Heart left ventricle (tissue), 16 donors: ENCODE data around the gene CPLANE2. TPM values are rescaled to one million over a fixed set of nuclear protein-coding genes. Genes with fewer than 3 reads are reported as not detected.
"Not testable (repeated sequence)": the region's sequence is repeated elsewhere in the genome, so short reads cannot be mapped to it uniquely, and the experiment has no call there.

Source experiments
- ATAC-seq, 4 donors: fragments of 200-7000 bp; cut with Tn5 transposase; one replicate each; pipeline ENCODE4 v1.9.1; 2020 to 2022; ENCODE audit warnings: moderate library complexity in 4 of 4, mild to moderate bottlenecking in 3 of 4, moderate number of reproducible peaks in 1 of 4
- DNase-seq, 5 donors: peaks; one replicate each; pipeline ENCODE4 v3.0.0-alpha.2; 2020
- H3K27ac ChIP-seq, 12 donors: fragments of 200-600 bp; sonication (generic) in 4 of 12; one replicate each; pipeline versions ENCODE4 v1.5.0 to v1.8.0; 2016 to 2022; ENCODE audit warnings: mild to moderate bottlenecking in 2 of 12
- H3K27me3 ChIP-seq, 9 donors: fragments of 200-600 bp; sonication (generic) in 2 of 9; one replicate each; pipeline versions ENCODE4 v1.5.1 to v1.8.0; 2016 to 2022; ENCODE audit warnings: mild to moderate bottlenecking in 3 of 9
- H3K36me3 ChIP-seq, 9 donors: fragments of 200-600 bp; sonication (generic) in 2 of 9; one replicate each; pipeline versions ENCODE4 v1.5.0 to v1.8.0; 2018 to 2022; ENCODE audit warnings: mild to moderate bottlenecking in 2 of 9
- H3K4me1 ChIP-seq, 12 donors: fragments of 200-600 bp; sonication (generic) in 4 of 12; one replicate each; pipeline versions ENCODE4 v1.5.0 to v1.8.0; 2016 to 2022; ENCODE audit warnings: mild to moderate bottlenecking in 3 of 12
- H3K4me3 ChIP-seq, 12 donors: fragments of 200-600 bp; sonication (generic) in 4 of 12; one replicate each; pipeline versions ENCODE4 v1.5.0 to v1.8.0; 2017 to 2022; ENCODE audit warnings: mild to moderate bottlenecking in 9 of 12, moderate library complexity in 4 of 12
- H3K9me3 ChIP-seq, 12 donors: fragments of 200-600 bp; sonication (generic) in 4 of 12; one replicate each; pipeline versions ENCODE4 v1.5.0 to v1.8.0; 2016 to 2022; ENCODE audit warnings: mild to moderate bottlenecking in 1 of 12
- POLR2A ChIP-seq, 2 donors: fragments of 450-650 bp; IDR thresholded peaks; one replicate each; pipeline ENCODE4 v1.6.1; 2017; ENCODE audit warnings: antibody characterized with exemption in 2 of 2, mild to moderate bottlenecking in 2 of 2, moderate library complexity in 2 of 2
- WGBS, 4 donors: extraction: QIAGEN DNeasy Blood & Tissue Kit in 2 of 4; methylation state at CpG; one replicate each; pipeline versions ENCODE4 v1.1.5 to v1.1.7; 2013 to 2018; 5-methylcytosine and 5-hydroxymethylcytosine counted together
- intact Hi-C, 10 donors: fragments of 100-400 bp; cut with DNase I; formaldehyde crosslinking; loops; one replicate each; pipeline versions ENCODE4 v1.11.1 to v1.14.2; 2022
- polyA plus RNA-seq, 2 donors: library from polyadenylated mRNA; stranded (reverse); fragments of 200-250 nt; gene quantifications; one replicate each; pipeline ENCODE4 v1.2.3, GENCODE V29; 2013
- total RNA-seq, 9 donors: library from RNA; depleted of rRNA in 2 of 9; stranded (reverse); fragments of >200 nt in 2 of 9; fragmentation: NEBNext Ultra II Directional in 3 of 9; extraction: Animal tissue kit (Norgen Biotek cat#: 25700) in 3 of 9; gene quantifications; one replicate each; pipeline versions ENCODE4 v1.1.0 to v1.2.4, GENCODE V29; 2016 to 2023
- TF ChIP-seq, protein P1 (sequence below), 12 donors: fragments of 200-600 bp; sonication (generic) in 4 of 12; IDR thresholded peaks; one replicate each; pipeline versions ENCODE4 v1.5.0 to v1.8.0; 2018 to 2022; ENCODE audit warnings: antibody characterized with exemption in 12 of 12, mild to moderate bottlenecking in 5 of 12
- donor health status: ischemic (EF 13 %, LVEDD 7.1; RV severe dilation, severe dysfunction).
- donor health status: healthy with polysubstance abuse.
- donor health status: DM: no; HTN: yes; CAD: no.
- donor health status: DM: no; HTN: no; CAD: no.
- donor health status: ischemic (EF 25% LVEDD 6.9; RV normal size, moderate dysfunction).
- donor health status: ischemic (EF 25% LVEDD 5.7; RV mildly dilated, moderate dysfunction).
- donor health status: healthy.
- donor health status: DM: yes; HTN: yes; CAD: no.
- donor health status: ischemic (EF 35%, LVEDD 5.7; RV mildly dilated, moderate dysfunction).
- donor health status: nonischemic (EF 11% LVEDD 7.7; RV severe dilation, severe dysfunction).
- donor health status: DM: yes; HTN: yes; CAD: no.
- donor health status: PGD.
- donor health status: ischemic (EF 29% LVEDD 5.4; RV normal size, mild dysfunction).
- donor health status: nonischemic (EF 23%, LVEDD 6.1; RV moderate dilation, normal function).

CPLANE2 gene
- total and polyA plus RNA-seq, 11 donors = 3.6 to 9.9 (median 5.7) TPM

DNA sequence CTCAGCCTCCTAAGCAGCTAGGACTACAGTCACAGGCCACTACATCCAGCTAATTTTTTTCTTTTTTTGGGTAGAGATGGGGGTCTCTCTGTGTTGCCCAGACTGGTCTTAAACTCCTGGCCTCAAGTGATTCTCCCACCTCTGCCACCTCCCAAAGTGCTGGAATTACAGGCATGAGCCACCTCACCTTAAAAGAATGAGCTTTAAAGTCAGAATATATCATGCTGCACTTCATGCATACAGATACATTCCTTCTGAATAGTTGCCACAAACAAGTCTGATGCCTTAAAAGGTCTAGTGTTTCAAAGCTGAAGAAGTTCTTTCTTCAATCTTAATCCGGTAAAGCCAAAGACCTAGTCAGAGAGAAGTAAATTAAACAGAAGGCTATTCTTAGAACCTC is 23.8 kb upstream of the CPLANE2 start:
- no peak overlapping the region for H3K27ac ChIP-seq
- H3K4me3 ChIP-seq = no peak overlapping the region
- H3K27me3 ChIP-seq = no peaks in the 10 kb centered on the region
- peaks cover 0 to 15% (median 6%) of the 10 kb centered on the region in 9 donors for H3K36me3 ChIP-seq
- intact Hi-C loops = no loop called here
- no peaks in the 10 kb centered on the region for H3K9me3 ChIP-seq
- ATAC-seq = no peak
- no peak for TF ChIP-seq POLR2A (IDR thresholded peaks at IDR 0.05)
- TF ChIP-seq, protein P1, sequence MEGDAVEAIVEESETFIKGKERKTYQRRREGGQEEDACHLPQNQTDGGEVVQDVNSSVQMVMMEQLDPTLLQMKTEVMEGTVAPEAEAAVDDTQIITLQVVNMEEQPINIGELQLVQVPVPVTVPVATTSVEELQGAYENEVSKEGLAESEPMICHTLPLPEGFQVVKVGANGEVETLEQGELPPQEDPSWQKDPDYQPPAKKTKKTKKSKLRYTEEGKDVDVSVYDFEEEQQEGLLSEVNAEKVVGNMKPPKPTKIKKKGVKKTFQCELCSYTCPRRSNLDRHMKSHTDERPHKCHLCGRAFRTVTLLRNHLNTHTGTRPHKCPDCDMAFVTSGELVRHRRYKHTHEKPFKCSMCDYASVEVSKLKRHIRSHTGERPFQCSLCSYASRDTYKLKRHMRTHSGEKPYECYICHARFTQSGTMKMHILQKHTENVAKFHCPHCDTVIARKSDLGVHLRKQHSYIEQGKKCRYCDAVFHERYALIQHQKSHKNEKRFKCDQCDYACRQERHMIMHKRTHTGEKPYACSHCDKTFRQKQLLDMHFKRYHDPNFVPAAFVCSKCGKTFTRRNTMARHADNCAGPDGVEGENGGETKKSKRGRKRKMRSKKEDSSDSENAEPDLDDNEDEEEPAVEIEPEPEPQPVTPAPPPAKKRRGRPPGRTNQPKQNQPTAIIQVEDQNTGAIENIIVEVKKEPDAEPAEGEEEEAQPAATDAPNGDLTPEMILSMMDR (IDR thresholded peaks at IDR 0.05) = no peak
- WGBS, 4 donors = 50 to 72% (median 63%) methylated on average over 1 of the region's 1 CpG
- peaks cover 0 to 29% (median 6%) of the 10 kb centered on the region in 12 donors for H3K4me1 ChIP-seq
- DNase-seq = no peak

DNA sequence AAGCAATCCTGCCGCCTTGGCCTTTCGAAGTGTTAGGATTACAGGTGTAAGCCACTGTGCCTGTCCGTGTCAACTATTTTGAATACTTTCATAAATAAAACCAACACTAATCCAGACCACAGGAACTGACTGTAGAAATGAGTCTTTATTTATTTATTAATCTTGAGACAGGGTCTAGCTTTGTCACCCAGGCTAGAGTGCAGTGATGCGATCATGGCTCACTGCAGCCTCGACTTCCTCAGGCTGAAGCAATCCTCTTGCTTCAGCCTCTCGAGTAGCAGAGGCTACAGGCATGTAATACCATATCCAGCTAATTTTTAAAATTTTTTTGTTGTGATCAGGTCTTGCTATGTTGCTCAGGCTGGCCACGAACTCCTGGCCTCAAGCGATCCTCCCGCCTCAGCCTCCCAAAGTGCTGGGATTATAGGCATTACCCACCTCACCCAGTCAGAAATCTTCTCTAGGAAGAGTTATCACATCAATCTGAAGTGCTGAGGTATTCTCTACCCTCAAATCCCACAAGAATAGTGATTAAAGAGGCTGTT is 21.7 kb upstream of the CPLANE2 start:
- Histone ChIP-seq H3K9me3 (no peaks in the 10 kb centered on the region), H3K27me3 (no peaks in the 10 kb centered on the region), H3K27ac (no peak overlapping the region), H3K4me3 (no peak overlapping the region), H3K36me3 (peaks cover 0 to 36% (median 22%) of the 10 kb centered on the region in 9 donors), H3K4me1 (peaks cover 0 to 28% (median 14%) of the 10 kb centered on the region in 12 donors)
- ATAC-seq (no peak), DNase-seq (no peak)
- 96 to 98% (median 97%) methylated on average over 9 of the region's 9 CpGs for WGBS, 4 donors
- intact Hi-C loops = no loop called here
- no peak for TF ChIP-seq POLR2A (IDR thresholded peaks at IDR 0.05)
- TF ChIP-seq, protein P1 (IDR thresholded peaks at IDR 0.05) = no peak

DNA sequence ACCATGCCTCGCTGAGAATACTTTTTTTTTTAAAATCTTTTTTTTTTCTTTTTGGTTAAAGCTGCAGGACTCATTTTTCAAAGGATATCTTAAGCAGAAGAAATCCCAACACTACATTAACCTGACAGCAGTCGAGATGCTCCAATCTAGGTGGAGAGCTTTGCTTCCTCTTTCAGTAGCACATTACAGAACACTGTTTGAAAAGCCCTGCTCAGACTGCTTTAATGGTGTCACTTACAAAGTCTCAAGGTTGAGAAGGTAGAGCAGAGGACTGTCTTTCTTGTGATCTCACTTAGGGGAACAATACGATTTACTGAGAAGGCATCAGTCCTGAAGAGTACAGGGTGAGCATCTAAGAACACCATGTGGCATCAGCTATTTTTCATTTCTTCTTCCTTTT is 21.0 kb upstream of the CPLANE2 start:
- TF ChIP-seq, protein P1 (IDR thresholded peaks at IDR 0.05) = no peak
- TF ChIP-seq POLR2A (IDR thresholded peaks at IDR 0.05) = no peak
- Histone ChIP-seq H3K27ac (no peak overlapping the region), H3K27me3 (no peaks in the 10 kb centered on the region), H3K4me1 (peaks cover 0 to 33% (median 15%) of the 10 kb centered on the region in 12 donors), H3K4me3 (no peak overlapping the region), H3K36me3 (peaks cover 0 to 43% (median 28%) of the 10 kb centered on the region in 9 donors), H3K9me3 (no peaks in the 10 kb centered on the region)
- ATAC-seq = no peak
- 93 to 97% (median 94%) methylated on average over 3 of the region's 3 CpGs for WGBS, 4 donors
- intact Hi-C loops = no loop called here
- no peak for DNase-seq

DNA sequence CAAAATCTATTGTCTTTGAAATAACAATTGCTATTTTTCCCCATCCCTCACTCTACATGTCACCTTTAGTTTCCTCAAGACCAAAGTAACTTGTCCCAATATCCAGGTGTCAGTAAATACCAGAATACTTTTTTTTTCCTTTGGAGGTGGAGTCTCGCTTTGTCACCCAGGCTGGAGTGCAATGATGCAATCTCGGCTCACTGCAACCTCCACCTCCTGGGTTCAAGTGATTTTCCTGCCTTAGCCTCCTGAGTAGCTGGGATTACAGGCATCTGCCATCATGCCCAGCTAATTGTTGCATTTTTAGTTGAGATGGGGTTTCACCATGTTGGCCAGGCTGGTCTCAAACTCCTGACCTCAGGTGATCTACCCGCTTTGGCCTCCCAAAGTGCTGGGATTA is 20.6 kb upstream of the CPLANE2 start:
- DNase-seq, H3K27ac ChIP-seq, H3K4me3 ChIP-seq, H3K9me3 ChIP-seq, H3K27me3 ChIP-seq, ATAC-seq, intact Hi-C loops: not testable (repeated sequence)
- peaks cover 0 to 47% (median 33%) of the 10 kb centered on the region in 9 donors for H3K36me3 ChIP-seq
- peaks cover 0 to 33% (median 15%) of the 10 kb centered on the region in 12 donors for H3K4me1 ChIP-seq
- 94 to 98% (median 96%) methylated on average over 3 of the region's 3 CpGs for WGBS, 4 donors

- Histone ChIP-seq H3K9me3 (no peaks in the 10 kb centered on the region), H3K4me1 (peaks cover 0 to 35% (median 16%) of the 10 kb centered on the region in 12 donors), H3K4me3 (no peak overlapping the region), H3K27ac (no peak overlapping the region), H3K36me3 (peaks cover 0 to 57% (median 43%) of the 10 kb centered on the region in 9 donors), H3K27me3 (no peaks in the 10 kb centered on the region)
- intact Hi-C loops = no loop called here
- no peak for ATAC-seq
- WGBS, 4 donors = 67 to 85% (median 79%) methylated on average over 4 of the region's 4 CpGs
- TF ChIP-seq POLR2A (IDR thresholded peaks at IDR 0.05) = no peak
- TF ChIP-seq, protein P1 (IDR thresholded peaks at IDR 0.05) = no peak
- no peak for DNase-seq
Measured at GRCh38 chr1:16256478-16256877, 19.5 kb upstream of the CPLANE2 start.
